Transverse colon (tissue), 3 donors: Measurements from ENCODE around the gene EIF3A.

Experiments
- EP300 ChIP-seq: sonication (generic); formaldehyde crosslinking; IDR thresholded peaks from one replicate; pipeline ENCODE4 v1.6.1; 2017; ENCODE audit warnings: antibody characterized with exemption, low read depth
- POLR2A ChIP-seq: fragments of 450-650 bp; IDR thresholded peaks from one replicate; pipeline ENCODE4 v1.6.1; 2016; ENCODE audit warnings: antibody characterized with exemption, mild to moderate bottlenecking, moderate library complexity
- TF ChIP-seq, protein P1 (sequence below), 5 experiments: fragments of 200-600 bp in 3 of 5; fragments of 450-650 bp in 2 of 5; sonication (generic) in 3 of 5; IDR thresholded peaks; 1 replicate in 2 of 5; 2 replicates in 3 of 5; pipeline ENCODE4 v1.5.1; 2016 to 2017; ENCODE audit warnings: antibody characterized with exemption in 5 of 5, inconsistent platforms in 3 of 5, mild to moderate bottlenecking in 2 of 5, moderate library complexity in 1 of 5

DNA sequence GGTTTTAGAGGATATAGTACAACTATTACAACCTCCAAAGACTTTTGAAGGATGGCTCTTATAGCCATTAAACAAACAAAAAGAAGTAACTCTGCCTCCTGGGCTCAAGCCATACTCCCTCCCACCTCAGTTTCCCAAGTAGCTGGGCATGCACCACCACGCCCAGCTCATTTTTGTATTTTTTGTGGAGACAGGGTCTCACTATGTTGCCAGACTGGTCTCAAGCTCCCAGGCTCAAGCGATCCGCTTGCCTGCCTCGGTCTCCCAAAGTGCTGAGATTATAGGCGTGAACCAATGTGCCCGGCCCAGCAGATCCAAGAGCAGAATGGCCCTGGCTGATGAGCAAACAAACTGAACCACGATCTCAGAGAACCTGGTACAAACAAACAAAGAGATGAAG lies 35.1 kb downstream of the EIF3A start:
- no peak for TF ChIP-seq POLR2A
- TF ChIP-seq, protein P1, sequence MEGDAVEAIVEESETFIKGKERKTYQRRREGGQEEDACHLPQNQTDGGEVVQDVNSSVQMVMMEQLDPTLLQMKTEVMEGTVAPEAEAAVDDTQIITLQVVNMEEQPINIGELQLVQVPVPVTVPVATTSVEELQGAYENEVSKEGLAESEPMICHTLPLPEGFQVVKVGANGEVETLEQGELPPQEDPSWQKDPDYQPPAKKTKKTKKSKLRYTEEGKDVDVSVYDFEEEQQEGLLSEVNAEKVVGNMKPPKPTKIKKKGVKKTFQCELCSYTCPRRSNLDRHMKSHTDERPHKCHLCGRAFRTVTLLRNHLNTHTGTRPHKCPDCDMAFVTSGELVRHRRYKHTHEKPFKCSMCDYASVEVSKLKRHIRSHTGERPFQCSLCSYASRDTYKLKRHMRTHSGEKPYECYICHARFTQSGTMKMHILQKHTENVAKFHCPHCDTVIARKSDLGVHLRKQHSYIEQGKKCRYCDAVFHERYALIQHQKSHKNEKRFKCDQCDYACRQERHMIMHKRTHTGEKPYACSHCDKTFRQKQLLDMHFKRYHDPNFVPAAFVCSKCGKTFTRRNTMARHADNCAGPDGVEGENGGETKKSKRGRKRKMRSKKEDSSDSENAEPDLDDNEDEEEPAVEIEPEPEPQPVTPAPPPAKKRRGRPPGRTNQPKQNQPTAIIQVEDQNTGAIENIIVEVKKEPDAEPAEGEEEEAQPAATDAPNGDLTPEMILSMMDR (IDR thresholded peaks at IDR 0.05): no peak
- no peak for TF ChIP-seq EP300
